Duodenal mucosa (tissue), 2 donors: ENCODE measurements around the gene DGCR6L.
"Not testable (repeated sequence)": the region's sequence is repeated elsewhere in the genome, so short reads cannot be mapped to it uniquely, and the experiment has no call there.

ENCODE experiments used
- H3K27ac ChIP-seq: one replicate; pipeline ENCODE4 v1.7.0; 2013; ENCODE audit warnings: low read depth, low read length
- H3K27me3 ChIP-seq, 2 donors: one replicate each; pipeline ENCODE4 v1.7.0; 2013; ENCODE audit warnings: low read length in 2 of 2, control low read depth in 1 of 2; ENCODE audit not compliant: insufficient read depth in 2 of 2, control insufficient read depth in 1 of 2
- H3K36me3 ChIP-seq, 2 donors: one replicate each; pipeline ENCODE4 v1.7.0; 2013; ENCODE audit warnings: low read length in 2 of 2, control low read depth in 1 of 2; ENCODE audit not compliant: insufficient read depth in 2 of 2, control insufficient read depth in 1 of 2
- H3K4me1 ChIP-seq, 2 donors: one replicate each; pipeline ENCODE4 v1.7.0; 2013; ENCODE audit warnings: low read length in 2 of 2, control low read depth in 1 of 2; ENCODE audit not compliant: insufficient read depth in 2 of 2, control insufficient read depth in 1 of 2
- H3K4me3 ChIP-seq, 2 donors: one replicate each; pipeline ENCODE4 v1.7.0; 2013; ENCODE audit warnings: low read length in 2 of 2, low read depth in 1 of 2
- H3K9ac ChIP-seq, 2 donors: one replicate each; pipeline ENCODE4 v1.7.0; 2013; ENCODE audit warnings: low read length in 2 of 2, low read depth in 1 of 2
- H3K9me3 ChIP-seq, 2 donors: one replicate each; pipeline ENCODE4 v1.7.0; 2013; ENCODE audit warnings: low read length in 2 of 2, control low read depth in 1 of 2; ENCODE audit not compliant: control insufficient read depth in 1 of 2

The DGCR6L gene

GRCh38 chr22:20324139-20324516, 4.3 kb upstream of the DGCR6L start:
- Histone ChIP-seq H3K9ac (no peak overlapping the region), H3K4me3 (no peak overlapping the region), H3K4me1 (peaks cover 7 to 8% of the 10 kb centered on the region in 2 donors), H3K27ac (no peak overlapping the region), H3K9me3 (no peaks in the 10 kb centered on the region), H3K36me3 (no peaks in the 10 kb centered on the region), H3K27me3 (no peaks in the 10 kb centered on the region)

GRCh38 chr22:20321552-20322211, 1.8 kb upstream of the DGCR6L start:
- H3K4me1 ChIP-seq: peaks cover 12 to 15% of the 10 kb centered on the region in 2 donors
- H3K27me3 ChIP-seq, H3K9me3 ChIP-seq, H3K9ac ChIP-seq, H3K36me3 ChIP-seq, H3K27ac ChIP-seq, H3K4me3 ChIP-seq: not testable (repeated sequence)

- peak overlapping the region; percentile 82 to 88 for H3K4me3 ChIP-seq
- H3K9me3 ChIP-seq, H3K36me3 ChIP-seq, H3K27me3 ChIP-seq, H3K27ac ChIP-seq: not testable (repeated sequence)
- H3K9ac ChIP-seq: peak overlapping the region; percentile 83 to 88
- H3K4me1 ChIP-seq: peaks cover 12 to 15% of the 10 kb centered on the region in 2 donors
Observed at GRCh38 chr22:20320659-20321551, 1.0 kb upstream of the DGCR6L start.

- peak overlapping the region; percentile 82 to 88 for H3K4me3 ChIP-seq
- no peak overlapping the region for H3K27ac ChIP-seq
- H3K27me3 ChIP-seq: no peaks in the 10 kb centered on the region
- peaks cover 0 to 3% of the 10 kb centered on the region in 2 donors for H3K36me3 ChIP-seq
- H3K9me3 ChIP-seq: no peaks in the 10 kb centered on the region
- H3K9ac ChIP-seq: peak overlapping the region; percentile 77 to 83
- peaks cover 12 to 15% of the 10 kb centered on the region in 2 donors for H3K4me1 ChIP-seq
Observed at GRCh38 chr22:20319041-20319744, 667 bp downstream of the DGCR6L start.

- not testable (repeated sequence) for H3K27ac ChIP-seq, H3K9ac ChIP-seq, H3K27me3 ChIP-seq, H3K4me3 ChIP-seq, H3K9me3 ChIP-seq, H3K36me3 ChIP-seq
- H3K4me1 ChIP-seq: peaks cover 12 to 15% of the 10 kb centered on the region in 2 donors
Observed at GRCh38 chr22:20318043-20318688, 1.7 kb downstream of the DGCR6L start.

GRCh38 chr22:20317402-20318042, 2.3 kb downstream of the DGCR6L start:
- H3K4me3 ChIP-seq, H3K27me3 ChIP-seq, H3K27ac ChIP-seq, H3K36me3 ChIP-seq, H3K9ac ChIP-seq, H3K9me3 ChIP-seq: not testable (repeated sequence)
- peaks cover 12 to 15% of the 10 kb centered on the region in 2 donors for H3K4me1 ChIP-seq

- Histone ChIP-seq H3K9me3 (no peaks in the 10 kb centered on the region), H3K27me3 (no peaks in the 10 kb centered on the region), H3K27ac (no peak overlapping the region), H3K36me3 (peaks cover 0 to 3% of the 10 kb centered on the region in 2 donors), H3K4me1 (peaks cover 12 to 15% of the 10 kb centered on the region in 2 donors), H3K9ac (no peak overlapping the region), H3K4me3 (no peak overlapping the region)
Observed at GRCh38 chr22:20316844-20317401, 2.9 kb downstream of the DGCR6L start.

- Histone ChIP-seq H3K9ac (no peak overlapping the region), H3K27me3 (no peaks in the 10 kb centered on the region), H3K27ac (no peak overlapping the region), H3K36me3 (peaks cover 0 to 3% of the 10 kb centered on the region in 2 donors), H3K9me3 (no peaks in the 10 kb centered on the region), H3K4me1 (peaks cover 12 to 15% of the 10 kb centered on the region in 2 donors), H3K4me3 (no peak overlapping the region)
Observed at GRCh38 chr22:20316217-20316843, 3.5 kb downstream of the DGCR6L start.
